T-helper 9 cell (primary cell): ENCODE data around the gene PML.
A peak's percentile ranks its signal among the peaks of the same experiment; 100 is the strongest.
"Not testable (repeated sequence)": the region's sequence is repeated elsewhere in the genome, so short reads cannot be mapped to it uniquely, and the experiment has no call there.

ENCODE experiments used
- DNase-seq: peaks from one replicate; pipeline ENCODE4 v3.0.0-alpha.2; 2020

The PML gene

DNA sequence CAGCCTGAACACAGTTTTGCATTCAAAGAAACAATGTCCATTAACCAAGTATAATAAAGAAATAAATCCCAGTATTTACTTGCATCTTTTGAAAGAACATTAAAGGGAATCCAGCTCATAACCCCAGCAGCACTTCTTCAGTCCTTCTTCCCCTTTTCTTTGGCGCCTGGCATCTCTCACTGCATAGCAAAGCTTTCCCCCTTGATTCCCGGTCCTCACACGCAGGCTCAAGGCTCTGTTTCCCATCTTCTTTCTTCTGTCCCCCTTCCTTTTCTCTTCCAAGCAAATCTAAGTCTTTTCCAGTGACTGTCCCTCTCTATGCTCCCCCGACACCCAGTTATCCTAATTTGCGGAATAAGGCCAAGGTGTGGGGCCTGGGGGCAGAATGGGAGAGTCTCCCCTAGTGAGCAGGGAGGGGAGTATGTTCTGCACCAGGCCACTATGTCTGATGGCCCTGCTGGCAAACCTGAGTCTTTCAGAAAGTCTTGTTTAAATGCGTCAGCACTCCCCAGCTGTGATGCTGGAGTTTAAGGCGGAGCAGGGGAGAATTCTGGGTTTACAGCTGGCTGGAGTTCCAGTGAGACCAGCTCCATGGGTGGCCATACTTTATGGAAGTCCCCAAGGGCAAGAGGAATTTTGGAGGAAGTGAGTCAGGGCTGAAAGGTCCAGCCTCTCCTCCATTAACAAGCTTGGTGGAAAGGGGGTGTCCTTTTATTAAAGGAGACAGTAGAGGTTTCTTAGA is 45.8 kb downstream of the PML start:
- no peak for DNase-seq

DNA sequence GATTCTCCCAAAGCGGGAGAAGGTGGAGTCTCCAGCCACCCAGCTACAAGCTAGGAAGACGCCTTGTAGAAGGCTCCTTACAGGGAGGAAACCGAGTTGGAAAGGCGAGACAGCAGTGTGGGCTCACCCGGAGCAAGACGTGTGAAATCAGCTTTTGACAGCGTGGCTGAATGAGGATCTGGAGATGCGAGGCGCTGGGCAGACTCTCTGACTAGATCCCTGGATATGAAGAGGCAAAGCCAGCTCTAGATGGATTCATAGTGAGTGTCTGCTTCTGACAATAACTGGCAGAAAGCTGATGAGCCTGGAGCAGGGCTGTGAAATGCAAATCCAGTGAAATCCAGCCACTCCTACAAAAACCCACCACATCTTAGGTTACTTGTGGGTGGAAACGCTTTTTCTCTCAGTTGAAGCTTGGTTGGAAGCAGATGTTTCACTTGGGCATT is 46.8 kb downstream of the PML start:
- no peak for DNase-seq

DNA sequence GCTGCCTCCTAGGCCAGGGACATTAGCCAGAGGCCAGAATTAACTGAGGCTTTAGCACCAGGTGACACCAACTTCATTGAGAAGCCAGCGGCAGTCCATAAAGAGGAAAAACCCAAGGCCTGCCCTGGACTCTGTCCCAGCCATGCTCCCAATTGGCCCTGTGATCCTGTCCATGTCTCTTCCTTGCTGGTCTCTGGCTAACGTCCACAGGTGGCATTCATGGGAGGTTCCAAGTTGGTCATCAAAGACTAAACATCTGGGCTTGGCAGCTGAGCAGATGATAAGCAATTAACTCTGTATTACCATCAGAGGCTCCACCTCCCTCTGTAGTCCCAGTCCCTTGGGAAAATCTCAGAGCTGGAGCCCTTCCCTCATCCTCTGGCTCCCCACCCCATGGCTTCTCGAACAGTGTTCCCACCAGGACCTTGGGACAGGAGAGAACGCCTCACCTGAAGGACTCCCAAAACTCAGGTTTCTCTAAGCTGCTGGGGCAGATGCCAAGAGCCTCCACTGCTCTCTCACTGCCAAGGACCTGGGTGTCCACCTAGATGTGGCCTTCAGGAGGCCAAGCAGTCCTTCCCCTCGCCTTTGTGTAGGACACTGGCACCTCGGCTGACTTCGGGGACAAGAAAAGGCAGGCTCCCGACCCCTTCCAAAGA is 47.4 kb downstream of the PML start:
- DNase-seq, result no peak

DNA sequence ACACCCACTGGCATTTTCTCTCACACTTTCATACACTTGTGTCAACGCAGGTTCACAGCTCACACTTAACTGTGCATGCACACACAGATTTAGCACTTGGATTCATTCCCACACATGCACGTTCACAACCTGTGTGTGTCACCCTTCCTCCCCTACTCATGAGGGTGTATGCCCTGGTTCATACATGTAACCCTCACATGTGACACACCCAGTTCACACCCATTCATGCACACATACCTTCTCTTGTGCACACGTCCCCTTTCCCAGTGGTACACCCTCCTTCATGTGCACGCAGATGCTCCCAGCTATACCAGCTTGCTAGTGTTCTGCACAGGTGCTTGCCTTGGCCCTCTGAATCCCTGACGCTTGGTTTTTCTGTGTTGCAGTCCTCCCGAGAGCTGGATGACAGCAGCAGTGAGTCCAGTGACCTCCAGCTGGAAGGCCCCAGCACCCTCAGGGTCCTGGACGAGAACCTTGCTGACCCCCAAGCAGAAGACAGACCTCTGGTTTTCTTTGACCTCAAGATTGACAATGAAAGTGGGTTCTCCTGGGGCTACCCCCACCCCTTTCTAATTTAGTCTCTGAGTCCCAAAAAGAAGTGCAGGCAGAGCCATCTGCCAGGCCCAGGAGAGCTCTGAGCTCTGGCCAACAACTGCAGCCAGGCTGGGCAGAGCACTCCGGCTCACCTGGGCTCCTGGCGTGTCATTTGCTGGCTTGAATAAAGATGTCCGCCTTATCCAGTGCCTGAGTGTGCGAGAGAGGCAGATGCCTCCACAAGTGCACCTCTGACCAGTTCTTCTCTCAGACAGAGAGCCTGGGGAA is 48.3 kb downstream of the PML start:
- DNase-seq, result no peak

DNA sequence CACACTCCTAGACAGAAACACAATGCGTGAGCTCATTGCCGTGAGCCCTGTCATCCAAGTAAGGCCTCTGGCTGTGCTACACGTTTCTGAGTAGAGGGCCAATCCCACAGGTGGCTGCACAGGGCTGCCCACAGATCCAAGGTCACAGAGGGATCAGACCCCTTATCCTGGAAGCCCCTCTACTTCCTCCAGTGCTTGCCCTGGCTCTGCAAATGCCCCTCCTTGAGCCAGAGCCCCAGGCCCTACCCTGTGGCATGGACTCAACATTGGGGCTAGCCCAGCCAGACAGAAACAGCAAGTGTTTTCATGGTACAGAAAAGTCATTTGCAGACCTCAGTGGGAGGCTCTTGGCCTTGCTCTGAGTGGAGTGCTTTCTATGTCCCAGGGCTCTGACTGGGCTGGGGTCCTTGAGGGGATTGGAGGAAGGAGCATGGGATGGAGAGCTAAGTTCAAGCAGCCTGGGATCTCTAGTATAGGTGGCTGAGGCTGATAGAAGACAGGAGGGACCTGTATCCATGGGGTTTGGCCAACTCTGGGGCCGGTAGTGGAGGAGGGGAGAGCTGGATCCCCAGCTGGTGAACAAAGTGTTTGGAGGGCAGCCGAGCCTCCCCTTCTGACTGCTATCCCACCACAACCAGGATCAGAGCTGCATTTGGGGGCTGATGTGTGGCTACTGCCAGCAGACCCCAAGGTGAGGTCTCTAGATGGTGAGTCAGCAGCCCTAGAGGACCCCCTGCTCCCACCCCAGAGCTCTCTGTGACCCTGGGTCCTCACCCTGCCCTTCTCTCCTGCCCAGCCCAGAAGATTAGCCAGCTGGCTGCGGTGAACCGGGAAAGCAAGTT is 49.1 kb downstream of the PML start:
- no peak for DNase-seq

DNA sequence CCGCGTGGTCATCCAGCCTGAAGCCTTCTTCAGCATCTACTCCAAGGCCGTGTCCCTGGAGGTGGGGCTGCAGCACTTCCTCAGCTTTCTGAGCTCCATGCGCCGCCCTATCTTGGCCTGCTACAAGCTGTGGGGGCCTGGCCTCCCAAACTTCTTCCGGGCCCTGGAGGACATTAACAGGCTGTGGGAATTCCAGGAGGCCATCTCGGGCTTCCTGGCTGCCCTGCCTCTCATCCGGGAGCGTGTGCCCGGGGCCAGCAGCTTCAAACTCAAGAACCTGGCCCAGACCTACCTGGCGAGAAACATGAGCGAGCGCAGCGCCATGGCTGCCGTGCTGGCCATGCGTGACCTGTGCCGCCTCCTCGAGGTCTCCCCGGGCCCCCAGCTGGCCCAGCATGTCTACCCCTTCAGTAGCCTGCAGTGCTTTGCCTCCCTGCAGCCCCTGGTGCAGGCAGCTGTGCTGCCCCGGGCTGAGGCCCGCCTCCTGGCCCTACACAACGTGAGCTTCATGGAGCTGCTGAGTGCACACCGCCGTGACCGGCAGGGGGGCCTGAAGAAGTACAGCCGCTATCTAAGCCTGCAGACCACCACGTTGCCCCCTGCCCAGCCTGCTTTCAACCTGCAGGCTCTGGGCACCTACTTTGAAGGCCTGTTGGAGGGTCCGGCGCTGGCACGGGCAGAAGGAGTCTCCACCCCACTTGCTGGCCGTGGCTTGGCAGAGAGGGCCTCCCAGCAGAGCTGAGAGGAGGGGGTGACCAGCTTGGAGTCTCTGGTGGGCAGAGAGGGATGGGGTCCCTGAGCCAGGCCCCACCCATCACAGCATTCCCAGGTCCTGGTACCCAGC is 50.0 kb downstream of the PML start:
- DNase-seq, result no peak

DNA sequence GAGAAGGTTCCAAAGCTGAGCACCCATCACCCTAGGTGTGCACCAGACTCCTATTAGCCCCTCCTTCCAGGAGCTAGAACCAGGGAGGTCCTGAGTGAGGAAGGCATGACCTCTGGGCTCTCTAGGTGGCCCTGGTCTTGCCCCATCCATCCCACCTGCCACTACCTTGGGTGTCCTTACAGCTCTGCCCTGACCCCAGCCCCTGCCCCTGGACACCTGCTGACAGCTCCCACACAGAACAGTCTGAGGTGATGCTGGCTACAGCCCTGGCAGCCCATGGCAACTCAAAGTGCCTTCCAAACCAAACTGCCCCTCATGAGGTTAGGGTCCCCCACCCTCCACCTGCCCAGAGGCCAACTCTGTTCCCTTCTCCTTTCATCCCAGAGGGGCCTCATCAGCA is 50.7 kb downstream of the PML start:
- DNase-seq, result no peak

DNA sequence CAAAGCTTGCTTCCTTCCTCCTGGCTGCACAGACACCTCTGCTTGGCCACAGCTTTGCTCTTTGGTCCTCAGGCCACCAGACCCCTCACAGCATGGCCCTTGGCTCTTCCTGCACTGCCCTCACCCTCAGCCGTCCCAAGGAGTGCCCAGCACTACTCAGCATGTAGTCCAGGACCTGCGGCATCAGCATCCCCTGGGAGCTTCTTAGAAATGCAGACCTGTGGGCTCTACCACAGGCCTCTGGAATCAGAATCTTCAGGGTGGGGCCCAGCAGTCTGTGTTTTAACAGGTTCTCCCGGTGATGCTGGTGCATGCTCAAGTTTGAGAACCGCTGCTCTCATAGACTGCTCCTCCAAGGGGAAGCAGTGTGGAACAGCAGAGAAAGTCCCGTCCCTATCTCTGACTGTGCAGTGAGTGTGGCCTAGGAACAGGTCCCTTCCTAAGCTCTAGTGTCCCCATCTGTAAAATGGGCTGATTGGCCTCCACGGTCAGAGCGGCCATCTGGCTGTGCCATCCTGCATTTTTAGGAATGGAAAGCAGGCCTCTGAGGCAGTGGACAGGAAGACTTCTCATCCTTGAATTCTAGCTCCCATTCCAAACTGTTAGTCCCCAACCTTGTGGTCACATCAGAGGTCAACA is 51.2 kb downstream of the PML start:
- DNase-seq, result no peak

DNA sequence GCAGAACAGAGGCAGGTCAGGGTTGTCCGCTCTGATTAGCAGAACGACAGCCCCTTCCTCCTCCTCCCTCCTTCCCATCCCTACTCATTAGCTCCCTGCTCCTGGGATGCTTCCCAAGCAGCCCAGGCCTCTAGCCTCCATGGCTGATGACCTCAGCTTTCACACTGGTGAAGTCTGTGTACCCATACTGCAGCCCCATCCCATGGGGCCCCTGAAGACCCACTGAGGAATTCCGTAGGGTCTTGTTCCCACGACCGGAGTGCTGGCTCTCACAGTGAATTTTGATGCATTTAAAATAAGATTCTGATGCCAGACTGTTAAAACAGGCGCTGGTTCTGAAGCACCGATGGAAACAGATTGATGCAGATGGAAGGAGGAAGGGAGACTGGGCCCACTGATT is 51.8 kb downstream of the PML start:
- no peak for DNase-seq

DNA sequence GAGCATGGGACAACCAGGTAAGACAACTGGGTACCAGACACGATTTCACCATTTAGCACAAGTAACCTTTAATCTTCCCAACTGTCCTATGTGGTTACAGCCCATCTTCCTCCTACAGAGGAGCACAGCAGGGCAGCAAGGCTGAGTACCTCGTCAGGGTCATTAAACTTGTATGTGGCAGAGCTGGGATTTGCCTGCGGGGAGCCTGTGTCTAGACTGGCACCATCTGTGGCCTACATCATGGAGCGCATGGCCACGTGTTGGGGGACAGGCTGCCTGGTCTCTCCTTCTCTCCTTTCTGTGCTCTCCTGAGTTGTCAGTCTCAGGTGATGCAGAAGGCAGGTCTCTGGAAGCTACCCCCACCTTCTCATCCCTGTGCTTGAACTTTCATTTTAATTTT is 55.6 kb downstream of the PML start:
- no peak for DNase-seq

DNA sequence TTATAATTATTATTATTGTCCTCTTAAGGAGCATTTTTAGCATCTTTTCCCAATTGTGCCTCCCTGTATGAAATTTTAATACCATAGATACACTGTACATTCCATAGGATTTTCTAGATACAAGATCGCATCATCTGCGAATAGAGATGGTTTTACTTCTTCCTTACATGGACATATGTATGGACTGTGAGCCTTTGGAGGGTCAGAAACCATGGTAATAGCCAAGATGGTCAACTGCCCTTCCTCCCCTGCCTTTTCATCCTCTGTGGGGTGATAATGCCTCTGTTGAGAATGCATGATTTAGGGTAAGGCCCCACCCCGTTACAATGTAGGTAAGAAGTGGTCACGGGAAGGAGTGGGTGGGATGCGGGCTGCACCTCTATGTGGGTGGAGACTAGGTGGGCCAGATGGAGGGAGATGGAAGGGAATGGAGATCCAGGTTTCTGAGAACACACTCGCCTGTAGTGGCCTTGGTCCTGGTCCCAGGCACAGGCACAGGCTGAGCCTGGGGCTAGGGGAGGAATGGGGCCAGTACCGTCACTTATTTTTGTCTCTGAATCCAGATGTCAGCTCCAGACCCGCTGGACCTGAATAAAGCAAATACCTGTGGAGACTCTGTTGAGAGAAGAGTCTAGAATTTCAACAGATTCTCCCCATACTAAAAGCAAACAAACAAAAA is 56.2 kb downstream of the PML start:
- DNase-seq, result no peak

DNA sequence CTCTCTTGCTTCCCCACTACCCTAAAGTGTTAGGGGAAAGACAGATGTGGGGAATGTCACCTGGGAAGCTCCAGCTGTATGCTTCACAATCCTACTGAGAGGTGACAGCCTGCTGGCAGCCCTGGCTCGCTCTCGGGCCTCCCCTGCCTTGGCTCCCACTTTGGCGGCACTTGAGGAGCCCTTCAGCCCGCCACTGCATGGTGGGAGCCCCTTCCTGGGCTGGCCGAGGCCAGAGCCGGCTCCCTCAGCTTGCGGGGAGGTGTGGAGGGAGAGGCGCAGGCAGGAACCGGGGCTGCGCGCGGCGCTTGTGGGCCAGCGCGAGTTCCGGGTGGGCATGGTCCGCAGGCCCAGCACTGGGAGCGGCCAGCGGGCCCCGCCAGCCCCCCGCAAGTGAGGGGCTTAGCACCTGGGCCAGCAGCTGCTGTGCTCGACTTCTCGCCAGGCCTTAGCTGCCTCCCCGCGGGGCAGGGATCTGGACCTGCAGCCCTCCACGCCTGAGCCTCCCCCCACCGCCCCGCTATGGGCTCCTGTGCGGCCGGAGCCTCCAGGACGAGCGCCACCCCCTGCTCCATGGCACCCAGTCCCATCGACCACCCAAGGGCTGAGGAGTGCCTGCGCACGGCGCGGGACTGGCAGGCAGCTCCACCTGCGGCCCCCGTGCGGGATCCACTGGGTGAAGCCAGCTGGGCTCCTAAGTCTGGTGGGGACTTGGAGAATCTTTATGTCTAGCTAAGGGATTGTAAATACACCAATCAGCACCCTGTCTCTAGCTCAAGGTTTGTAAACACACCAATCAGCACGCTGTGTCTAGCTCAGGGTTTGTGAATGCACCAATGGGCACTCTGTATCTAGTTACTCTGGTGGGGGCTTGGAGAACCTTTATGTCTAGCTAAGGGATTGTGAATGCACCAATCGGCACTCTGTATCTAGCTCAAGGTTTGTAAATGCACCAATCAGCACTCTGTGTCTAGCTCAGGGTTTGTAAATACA is 58.0 kb downstream of the PML start:
- not testable (repeated sequence) for DNase-seq

DNA sequence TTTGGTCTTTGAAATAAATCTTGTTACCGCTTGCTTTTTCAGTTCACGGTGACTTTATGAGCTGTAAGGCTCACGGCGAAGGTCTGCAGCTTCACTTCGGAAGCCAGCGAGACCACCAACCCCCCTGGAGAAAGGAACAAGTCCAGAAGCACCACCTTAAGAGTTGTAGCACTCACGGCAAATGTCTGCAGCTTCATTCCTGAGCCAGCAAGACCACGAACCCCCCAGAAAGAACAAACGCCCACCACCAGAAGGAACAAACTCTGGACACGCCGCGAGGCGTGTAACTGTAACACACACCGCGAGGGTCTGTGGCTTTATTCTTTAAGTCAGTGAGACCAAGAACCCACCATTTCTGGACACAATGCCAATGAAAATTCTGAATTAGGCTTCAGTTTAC is 59.0 kb downstream of the PML start:
- DNase-seq, result no peak

DNA sequence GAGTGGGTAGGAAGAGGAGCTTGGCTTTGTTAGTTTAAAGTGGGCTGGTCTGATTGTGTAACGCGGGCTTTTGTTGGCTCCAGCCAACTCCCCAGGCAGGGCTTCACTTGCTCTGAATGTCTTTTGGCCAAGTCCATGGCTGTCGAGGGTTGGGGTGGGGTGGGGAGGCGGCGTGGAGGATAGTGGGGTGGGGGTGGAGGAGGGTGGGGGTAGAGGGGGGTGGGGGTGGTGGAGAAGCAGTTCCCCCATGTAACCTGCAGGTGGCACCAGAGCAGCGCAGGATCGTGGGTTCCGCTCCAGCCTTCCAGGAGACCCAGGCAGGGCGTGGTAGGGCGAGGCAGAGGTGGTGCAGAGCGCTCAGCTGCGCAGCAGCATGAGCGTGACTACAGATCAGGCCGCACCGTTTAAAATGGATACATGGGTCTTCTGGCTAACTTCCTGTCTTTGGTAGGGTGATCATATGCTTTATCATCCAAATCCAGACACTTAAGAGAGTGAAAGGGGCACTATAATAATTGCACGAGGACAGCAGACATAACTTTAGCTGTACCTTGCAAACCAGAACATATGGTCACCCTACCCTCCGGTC is 59.5 kb downstream of the PML start:
- DNase-seq, result peak; percentile 57

DNA sequence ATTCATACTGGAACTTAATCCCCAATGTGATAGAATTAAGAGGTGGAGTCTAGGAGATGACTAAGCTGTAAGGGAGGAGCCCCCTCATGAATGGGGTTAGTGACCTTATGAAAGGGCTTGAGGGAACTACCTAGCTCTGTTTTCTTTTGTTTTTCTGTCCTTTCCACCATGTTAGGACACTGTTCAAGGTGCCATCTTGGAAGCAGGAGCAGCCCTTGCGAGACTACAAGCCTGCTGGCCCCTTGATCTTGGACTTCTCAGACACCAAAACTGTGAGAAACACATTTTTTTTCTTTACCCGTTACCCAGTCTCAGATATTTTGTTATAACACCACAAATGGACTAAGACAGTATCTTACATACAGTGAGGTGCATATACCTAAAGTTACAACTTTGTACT is 61.3 kb downstream of the PML start:
- no peak for DNase-seq

DNA sequence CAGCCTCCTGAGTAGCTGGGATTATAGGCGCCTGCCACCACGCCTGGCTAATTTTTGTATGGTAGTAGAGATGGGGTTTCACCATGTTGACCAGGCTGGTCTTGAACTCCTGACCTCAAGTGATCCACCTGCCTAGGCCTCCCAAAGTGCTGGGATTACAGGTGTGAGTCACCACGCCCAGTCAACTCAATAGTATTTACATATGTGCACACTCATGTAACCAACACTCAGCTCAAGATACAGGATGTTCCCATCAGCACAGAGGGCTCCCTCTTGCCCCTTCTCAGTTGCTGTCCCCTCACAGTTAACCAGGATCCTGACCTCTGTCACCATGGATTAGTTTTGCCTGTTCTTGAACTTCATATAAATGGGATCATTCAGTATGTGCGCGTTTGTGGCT is 61.8 kb downstream of the PML start:
- DNase-seq, result not testable (repeated sequence)

DNA sequence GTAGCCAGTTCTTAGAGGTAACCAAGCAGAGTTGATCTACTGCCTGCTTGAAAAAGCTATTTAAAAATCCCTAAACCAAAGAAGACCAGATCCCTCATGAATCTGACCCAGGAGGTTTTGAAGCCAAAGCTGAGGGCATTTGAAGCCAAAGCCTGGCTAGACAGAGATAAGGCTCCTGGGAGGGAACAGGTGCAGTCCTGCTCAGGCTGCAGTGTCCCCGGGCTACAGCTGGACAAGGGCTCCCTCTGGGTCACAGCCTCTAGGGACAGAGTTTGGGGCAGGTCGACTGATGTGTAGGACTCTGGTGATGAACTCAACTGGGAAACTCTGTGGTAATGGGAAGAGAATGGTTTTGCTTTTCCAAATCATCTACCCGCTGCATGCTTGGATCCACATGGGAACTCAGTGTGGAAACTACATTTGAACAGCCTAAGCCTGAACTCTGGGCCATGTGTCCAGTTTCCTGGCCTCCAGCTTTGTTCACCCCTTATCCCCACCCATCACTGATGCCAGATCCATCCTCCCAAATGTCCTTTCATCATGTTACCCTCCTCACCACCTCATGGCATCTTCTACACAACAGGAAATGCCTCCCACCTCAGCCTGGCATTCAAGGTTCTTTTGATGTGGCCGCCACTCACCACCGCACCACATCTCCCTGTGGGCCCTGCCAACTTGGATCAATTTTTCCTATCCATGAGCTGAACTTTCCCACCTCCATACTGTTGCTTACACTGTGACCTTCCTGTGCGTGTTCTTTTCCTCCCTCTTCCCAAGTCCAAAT is 64.7 kb downstream of the PML start:
- DNase-seq, result not testable (repeated sequence)

DNA sequence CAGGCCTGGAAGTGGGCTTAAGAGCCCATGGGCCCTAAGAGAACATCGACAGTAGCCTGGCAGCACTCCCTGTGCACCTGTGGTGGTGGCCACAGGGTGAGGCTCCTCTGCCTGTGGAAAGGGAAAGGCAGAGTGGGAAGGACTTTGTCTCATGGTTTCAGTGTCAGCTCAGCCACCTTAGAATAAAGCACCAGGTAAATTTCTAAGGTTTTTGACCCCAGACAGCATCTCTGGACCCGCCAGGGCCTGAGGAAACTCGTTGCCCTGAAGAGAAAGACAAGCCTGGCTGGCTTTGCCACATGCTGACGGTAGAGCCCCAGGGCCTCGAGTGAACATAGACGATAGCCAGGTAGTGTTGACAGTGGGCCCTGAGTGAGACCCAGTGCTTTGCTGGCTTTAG is 65.7 kb downstream of the PML start:
- DNase-seq, result no peak
